H9 (cell line): Measurements from ENCODE around the gene KCNG2. TPM values are rescaled to one million over a fixed set of nuclear protein-coding genes. Genes with fewer than 3 reads are reported as not detected.
A peak's percentile ranks its signal among the peaks of the same experiment; 100 is the strongest.

ENCODE experiments used
- DNase-seq: peaks from one replicate; pipeline ENCODE4 v3.0.0-alpha.2; 2017
- H2AFZ ChIP-seq: one replicate; pipeline ENCODE4 v1.6.1; 2013; ENCODE audit warnings: mild to moderate bottlenecking, low read length, control low read depth, moderate library complexity
- H2AK5ac ChIP-seq: 2 replicates; pipeline ENCODE4 v1.6.1; 2013; ENCODE audit warnings: low read length, control low read depth, mixed read lengths; ENCODE audit not compliant: insufficient read length
- H2BK120ac ChIP-seq: one replicate; pipeline ENCODE4 v1.6.1; 2013; ENCODE audit warnings: low read depth, mild to moderate bottlenecking, low read length, control low read depth, inconsistent platforms; ENCODE audit not compliant: poor library complexity, severe bottlenecking
- H2BK12ac ChIP-seq: 2 replicates; pipeline ENCODE4 v1.6.1; 2013; ENCODE audit warnings: low read length, control low read depth, mixed read lengths, low read depth; ENCODE audit not compliant: insufficient read length
- H2BK15ac ChIP-seq: 2 replicates; pipeline ENCODE4 v1.6.1; 2013; ENCODE audit warnings: low read depth, low read length, control low read depth
- H2BK20ac ChIP-seq: one replicate; pipeline ENCODE4 v1.6.1; 2013; ENCODE audit warnings: low read depth, mild to moderate bottlenecking, low read length, control low read depth, inconsistent platforms; ENCODE audit not compliant: poor library complexity, severe bottlenecking
- H2BK5ac ChIP-seq: 2 replicates; pipeline ENCODE4 v1.6.1; 2013; ENCODE audit warnings: low read length, control low read depth, mixed read lengths; ENCODE audit not compliant: insufficient read length
- H3K14ac ChIP-seq: 2 replicates; pipeline ENCODE4 v1.6.1; 2013; ENCODE audit warnings: low read length, control low read depth; ENCODE audit not compliant: insufficient read depth
- H3K18ac ChIP-seq: 2 replicates; pipeline ENCODE4 v1.6.1; 2013; ENCODE audit warnings: low read depth, mild to moderate bottlenecking, mixed read lengths, low read length, control low read depth; ENCODE audit not compliant: insufficient read length
- H3K23ac ChIP-seq: 2 replicates; pipeline ENCODE4 v1.6.1; 2013; ENCODE audit warnings: low read length, control low read depth, mixed read lengths, low read depth; ENCODE audit not compliant: insufficient read length
- H3K23me2 ChIP-seq: 2 replicates; pipeline ENCODE4 v1.6.1; 2013; ENCODE audit warnings: low read depth, mild to moderate bottlenecking, mixed read lengths, low read length, control low read depth; ENCODE audit not compliant: insufficient read length, poor library complexity, severe bottlenecking
- H3K27ac ChIP-seq: 2 replicates; pipeline ENCODE4 v1.5.1; 2013; ENCODE audit warnings: low read length, control low read depth, mixed read lengths, low read depth; ENCODE audit not compliant: insufficient read length
- H3K27me3 ChIP-seq: 2 replicates; pipeline ENCODE4 v1.6.1; 2013; ENCODE audit warnings: low read length, control low read depth, inconsistent platforms; ENCODE audit not compliant: insufficient read depth
- H3K4ac ChIP-seq: 2 replicates; pipeline ENCODE4 v1.6.1; 2013; ENCODE audit warnings: low read depth, mild to moderate bottlenecking, control low read depth, inconsistent platforms, low read length, moderate library complexity
- H3K4me1 ChIP-seq: 2 replicates; pipeline ENCODE4 v1.6.1; 2013; ENCODE audit warnings: low read length, control low read depth, inconsistent platforms; ENCODE audit not compliant: insufficient read depth
- H3K4me2 ChIP-seq: 2 replicates; pipeline ENCODE4 v1.6.1; 2013; ENCODE audit warnings: low read length, control low read depth, mixed read lengths; ENCODE audit not compliant: insufficient read length, insufficient read depth
- H3K56ac ChIP-seq: 2 replicates; pipeline ENCODE4 v1.6.1; 2013; ENCODE audit warnings: low read depth, mild to moderate bottlenecking, mixed read lengths, low read length, control low read depth; ENCODE audit not compliant: insufficient read length
- H3K79me1 ChIP-seq: 2 replicates; pipeline ENCODE4 v1.6.1; 2013; ENCODE audit warnings: low read depth, mild to moderate bottlenecking, moderate library complexity, low read length, control low read depth, inconsistent platforms; ENCODE audit not compliant: insufficient read depth, poor library complexity, severe bottlenecking
- H3K79me2 ChIP-seq: 2 replicates; pipeline ENCODE4 v1.6.1; 2013; ENCODE audit warnings: low read length, control low read depth, inconsistent platforms; ENCODE audit not compliant: insufficient read depth
- H3K9ac ChIP-seq: 2 replicates; pipeline ENCODE4 v1.6.1; 2013; ENCODE audit warnings: low read length, control low read depth, mixed read lengths; ENCODE audit not compliant: insufficient read length; ENCODE audit errors: extremely low read depth
- H3K9me3 ChIP-seq: one replicate; pipeline ENCODE4 v1.6.1; 2013; ENCODE audit warnings: low read depth, low read length, inconsistent platforms; ENCODE audit not compliant: control insufficient read depth
- H3T11ph ChIP-seq: one replicate; pipeline ENCODE4 v1.6.1; 2013; ENCODE audit warnings: mild to moderate bottlenecking, low read length, control low read depth, inconsistent platforms
- H4K20me1 ChIP-seq: one replicate; pipeline ENCODE4 v1.6.1; 2013; ENCODE audit not compliant: control insufficient read depth, insufficient read length, insufficient read depth
- H4K5ac ChIP-seq: 2 replicates; pipeline ENCODE4 v1.6.1; 2013; ENCODE audit warnings: low read depth, mild to moderate bottlenecking, mixed read lengths, low read length, control low read depth; ENCODE audit not compliant: insufficient read length
- H4K8ac ChIP-seq: replicated peaks from 2 replicates; pipeline ENCODE4 v1.6.1; 2013; ENCODE audit warnings: low read length, control low read depth, mixed read lengths, low read depth; ENCODE audit not compliant: insufficient read length
- H4K91ac ChIP-seq: 2 replicates; pipeline ENCODE4 v1.6.1; 2013; ENCODE audit warnings: low read depth, mild to moderate bottlenecking, moderate library complexity, mixed read lengths, low read length, control low read depth; ENCODE audit not compliant: insufficient read length
- H3K27ac Mint-ChIP-seq, 3 experiments: 2 replicates in 2 of 3; 3 replicates in 1 of 3; pipeline ENCODE4 v1.8.0; 2020 to 2021; ENCODE audit warnings: mixed read lengths in 3 of 3, mild to moderate bottlenecking in 1 of 3, moderate library complexity in 1 of 3
- H3K27me3 Mint-ChIP-seq: 2 replicates; pipeline ENCODE4 v1.8.0; 2021; ENCODE audit warnings: low read depth, mild to moderate bottlenecking, moderate library complexity, mixed read lengths
- H3K36me3 Mint-ChIP-seq, 3 experiments: 2 replicates in 2 of 3; 3 replicates in 1 of 3; pipeline ENCODE4 v1.8.0; 2020 to 2021; ENCODE audit warnings: low read depth in 3 of 3, mixed read lengths in 3 of 3; ENCODE audit not compliant: insufficient read depth in 1 of 3
- H3K4me1 Mint-ChIP-seq, 2 experiments: 2 replicates each; pipeline ENCODE4 v1.8.0; 2020; ENCODE audit warnings: mixed read lengths in 2 of 2
- H3K4me3 Mint-ChIP-seq, 2 experiments: 2 replicates in 1 of 2; 3 replicates in 1 of 2; pipeline ENCODE4 v1.8.0; 2020 to 2021; ENCODE audit warnings: mild to moderate bottlenecking in 2 of 2, mixed read lengths in 2 of 2, moderate library complexity in 1 of 2
- H3K9me3 Mint-ChIP-seq, 2 experiments: 2 replicates in 1 of 2; 3 replicates in 1 of 2; pipeline ENCODE4 v1.8.0; 2020; ENCODE audit warnings: mild to moderate bottlenecking in 2 of 2, mixed read lengths in 2 of 2, moderate library complexity in 1 of 2
- WGBS: extraction: QIAGEN DNeasy Blood & Tissue Kit; methylation state at CpG from one replicate; pipeline ENCODE4 v1.1.7; 2013; ENCODE audit warnings: missing lambda C conversion rate, low lambda C conversion rate, mixed read lengths; ENCODE audit not compliant: insufficient read length; ENCODE audit errors: extremely low coverage; 5-methylcytosine and 5-hydroxymethylcytosine counted together
- total RNA-seq: library from RNA; stranded (reverse); gene quantifications from 2 replicates; pipeline ENCODE4 v1.2.1, GENCODE V29; 2021
- TF ChIP-seq, protein P1 (sequence below): fragments of 200-600 bp; sonication (generic); conservative IDR thresholded peaks from 3 replicates; pipeline ENCODE4 v1.8.0; 2021; ENCODE audit warnings: antibody characterized with exemption, mild to moderate bottlenecking

KCNG2 gene
- total RNA-seq, 1 experiment from 2014 or later: 0.15 TPM

DNA sequence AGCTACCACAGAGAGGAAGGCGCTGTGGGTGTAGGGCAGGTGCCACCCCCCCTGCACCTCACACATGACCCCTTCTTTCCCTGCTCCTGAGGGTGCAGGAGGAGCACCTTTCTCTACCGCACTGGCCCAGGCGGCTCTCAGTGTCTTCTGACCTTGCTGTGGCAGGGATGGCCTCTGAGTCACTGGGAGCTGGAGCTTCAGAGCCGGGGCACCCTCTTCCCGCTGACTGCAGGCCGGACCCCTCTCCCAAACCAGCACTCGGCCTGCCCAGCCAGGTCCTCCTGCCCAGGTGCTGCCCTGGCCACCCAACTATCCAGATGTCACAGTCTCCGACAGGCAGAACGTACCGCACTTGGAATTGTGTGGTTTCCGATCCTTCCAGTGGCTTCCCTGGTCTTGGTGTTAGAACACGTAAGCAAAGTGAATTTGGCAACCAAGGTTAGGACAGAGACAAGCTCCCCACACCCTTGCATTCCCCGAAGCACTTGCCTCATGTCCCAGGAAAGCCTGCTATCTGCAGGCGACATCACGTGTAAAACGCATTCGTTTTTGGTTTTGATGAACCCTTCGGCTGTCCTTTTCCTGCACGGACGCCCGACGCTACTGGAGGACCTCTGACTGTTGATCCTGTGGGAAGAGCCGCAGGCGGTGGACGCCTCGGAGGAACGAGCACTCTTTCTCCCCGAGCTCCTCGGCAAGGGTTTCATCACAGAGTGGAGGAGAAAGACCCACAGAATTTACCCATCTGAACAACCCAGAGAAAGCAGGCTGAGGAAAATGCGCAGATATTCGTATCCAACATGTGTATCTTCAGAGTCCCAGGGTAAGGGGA is 24.7 kb upstream of the KCNG2 start:
- Histone ChIP-seq H3K79me1 (no peaks in the 10 kb centered on the region), H3K9ac (no peak overlapping the region), H4K5ac (no peak overlapping the region), H3K23me2 (no peaks in the 10 kb centered on the region), H4K8ac (no peak overlapping the region), H4K20me1 (no peaks in the 10 kb centered on the region), H3K4ac (no peak overlapping the region), H2BK12ac (no peak overlapping the region), H2AK5ac (no peak overlapping the region), H3T11ph (no peak overlapping the region), H2BK120ac (no peak overlapping the region), H3K79me2 (no peaks in the 10 kb centered on the region), H2BK20ac (no peak overlapping the region), H3K18ac (no peak overlapping the region), H3K9me3 (no peaks in the 10 kb centered on the region), H2BK15ac (no peak overlapping the region), H2BK5ac (no peak overlapping the region), H4K91ac (no peak overlapping the region), H3K27me3 (no peaks in the 10 kb centered on the region; the same call in 1 of the 2 replicates), H3K23ac (no peak overlapping the region), H3K56ac (no peak overlapping the region), H3K27ac (no peak overlapping the region), H3K4me1 (no peaks in the 10 kb centered on the region), H3K4me2 (no peak overlapping the region), H3K14ac (no peak overlapping the region), H2AFZ (no peak overlapping the region)
- 0 out of 7 replicates have a peak, but pooled peaks cover 0 to 2% (median 0%) of the 10 kb centered on the region in 3 experiments for H3K36me3 Mint-ChIP-seq
- H3K4me1 Mint-ChIP-seq: no peaks in the 10 kb centered on the region
- H3K9me3 Mint-ChIP-seq: peaks cover 8 to 20% of the 10 kb centered on the region in 2 experiments
- TF ChIP-seq, protein P1, sequence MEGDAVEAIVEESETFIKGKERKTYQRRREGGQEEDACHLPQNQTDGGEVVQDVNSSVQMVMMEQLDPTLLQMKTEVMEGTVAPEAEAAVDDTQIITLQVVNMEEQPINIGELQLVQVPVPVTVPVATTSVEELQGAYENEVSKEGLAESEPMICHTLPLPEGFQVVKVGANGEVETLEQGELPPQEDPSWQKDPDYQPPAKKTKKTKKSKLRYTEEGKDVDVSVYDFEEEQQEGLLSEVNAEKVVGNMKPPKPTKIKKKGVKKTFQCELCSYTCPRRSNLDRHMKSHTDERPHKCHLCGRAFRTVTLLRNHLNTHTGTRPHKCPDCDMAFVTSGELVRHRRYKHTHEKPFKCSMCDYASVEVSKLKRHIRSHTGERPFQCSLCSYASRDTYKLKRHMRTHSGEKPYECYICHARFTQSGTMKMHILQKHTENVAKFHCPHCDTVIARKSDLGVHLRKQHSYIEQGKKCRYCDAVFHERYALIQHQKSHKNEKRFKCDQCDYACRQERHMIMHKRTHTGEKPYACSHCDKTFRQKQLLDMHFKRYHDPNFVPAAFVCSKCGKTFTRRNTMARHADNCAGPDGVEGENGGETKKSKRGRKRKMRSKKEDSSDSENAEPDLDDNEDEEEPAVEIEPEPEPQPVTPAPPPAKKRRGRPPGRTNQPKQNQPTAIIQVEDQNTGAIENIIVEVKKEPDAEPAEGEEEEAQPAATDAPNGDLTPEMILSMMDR: no peak
- no peak for DNase-seq
- H3K4me3 Mint-ChIP-seq: no peak overlapping the region
- H3K27ac Mint-ChIP-seq: peak overlapping the region in 1 of 3 experiments; percentile 8; a peak in 1 of 7 replicates
- no CpG with 5 or more reads among the region's 31 CpGs for WGBS
- peaks cover 20% of the 10 kb centered on the region for H3K27me3 Mint-ChIP-seq
